Adipocyte (in vitro differentiated cells): ENCODE results near the gene NEB.

Source experiments
- DNase-seq: peaks from one replicate; pipeline ENCODE4 v3.0.0-alpha.2; 2015; ENCODE audit warnings: low read depth
- H3K27me3 ChIP-seq: replicated peaks from 2 replicates; pipeline ENCODE4 v1.7.0; 2013; ENCODE audit warnings: mild to moderate bottlenecking, low read length, moderate library complexity; ENCODE audit not compliant: control insufficient read depth, insufficient read depth
- H3K36me3 ChIP-seq: 2 replicates; pipeline ENCODE4 v1.7.0; 2013; ENCODE audit warnings: low read length, mild to moderate bottlenecking, moderate library complexity; ENCODE audit not compliant: control insufficient read depth, insufficient read depth, severe bottlenecking
- H3K4me1 ChIP-seq: 2 replicates; pipeline ENCODE4 v1.7.0; 2013; ENCODE audit warnings: mild to moderate bottlenecking, low read length, moderate library complexity; ENCODE audit not compliant: control insufficient read depth, insufficient read depth
- H3K4me3 ChIP-seq: 2 replicates; pipeline ENCODE4 v1.7.0; 2013; ENCODE audit warnings: mild to moderate bottlenecking, low read length, moderate library complexity
- H3K9ac ChIP-seq: 2 replicates; pipeline ENCODE4 v1.7.0; 2013; ENCODE audit warnings: mild to moderate bottlenecking, low read length, moderate library complexity
- H3K9me3 ChIP-seq: 2 replicates; pipeline ENCODE4 v1.7.0; 2013; ENCODE audit warnings: mild to moderate bottlenecking, low read length, moderate library complexity; ENCODE audit not compliant: control insufficient read depth

The NEB gene

GRCh38 chr2:151543876-151544275, 190.4 kb downstream of the NEB start:
- H3K27me3 ChIP-seq = no peaks in the 10 kb centered on the region
- peaks cover 9% of the 10 kb centered on the region for H3K4me1 ChIP-seq
- H3K36me3 ChIP-seq = no peaks in the 10 kb centered on the region
- H3K4me3 ChIP-seq = peak overlapping the region; percentile 64
- DNase-seq = no peak
- no peak overlapping the region for H3K9ac ChIP-seq
- no peaks in the 10 kb centered on the region for H3K9me3 ChIP-seq

DNA sequence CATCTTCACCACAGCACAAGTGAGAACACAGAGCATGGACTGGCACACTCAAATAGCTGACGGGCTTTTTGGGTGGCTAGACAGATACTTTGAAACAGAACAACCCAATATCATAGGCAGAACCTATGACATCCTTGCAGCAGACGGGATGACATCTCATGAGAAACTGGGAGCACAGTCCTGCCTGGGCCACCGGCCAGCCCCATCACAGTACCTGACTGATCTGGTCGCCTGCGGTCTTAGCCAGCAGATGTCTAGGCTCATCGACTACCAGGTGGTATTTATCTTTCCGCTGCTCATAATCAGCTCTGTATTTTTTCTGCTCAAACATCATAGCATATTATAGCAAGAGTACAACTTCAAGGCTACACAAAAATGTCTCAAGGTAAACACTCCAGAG, 200.3 kb downstream of the NEB start:
- no peaks in the 10 kb centered on the region for H3K9me3 ChIP-seq
- DNase-seq = no peak
- H3K4me3 ChIP-seq = no peak overlapping the region
- H3K36me3 ChIP-seq = no peaks in the 10 kb centered on the region
- no peaks in the 10 kb centered on the region for H3K27me3 ChIP-seq
- no peak overlapping the region for H3K9ac ChIP-seq
- no peaks in the 10 kb centered on the region for H3K4me1 ChIP-seq

DNA sequence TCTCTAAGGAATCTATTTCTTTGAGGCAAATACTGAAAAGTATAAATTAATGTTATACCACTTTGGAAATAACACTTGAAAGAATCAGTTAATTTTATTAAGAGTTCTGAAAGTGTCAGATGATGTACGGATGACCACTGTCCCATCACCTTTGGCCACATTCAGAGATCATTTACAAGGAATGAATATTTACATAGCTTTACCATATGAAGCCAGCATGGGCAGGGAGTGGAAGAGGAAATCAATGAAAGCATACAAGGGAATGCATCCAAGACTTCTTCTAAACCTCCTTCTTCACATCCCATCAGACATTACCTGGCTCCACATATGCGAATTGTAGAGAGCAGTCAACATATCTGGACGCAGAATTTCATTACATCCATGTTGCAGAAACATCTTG, 201.1 kb downstream of the NEB start:
- Histone ChIP-seq H3K9me3 (no peaks in the 10 kb centered on the region), H3K9ac (no peak overlapping the region), H3K4me3 (no peak overlapping the region), H3K27me3 (no peaks in the 10 kb centered on the region), H3K36me3 (no peaks in the 10 kb centered on the region), H3K4me1 (no peaks in the 10 kb centered on the region)
- DNase-seq = no peak

DNA sequence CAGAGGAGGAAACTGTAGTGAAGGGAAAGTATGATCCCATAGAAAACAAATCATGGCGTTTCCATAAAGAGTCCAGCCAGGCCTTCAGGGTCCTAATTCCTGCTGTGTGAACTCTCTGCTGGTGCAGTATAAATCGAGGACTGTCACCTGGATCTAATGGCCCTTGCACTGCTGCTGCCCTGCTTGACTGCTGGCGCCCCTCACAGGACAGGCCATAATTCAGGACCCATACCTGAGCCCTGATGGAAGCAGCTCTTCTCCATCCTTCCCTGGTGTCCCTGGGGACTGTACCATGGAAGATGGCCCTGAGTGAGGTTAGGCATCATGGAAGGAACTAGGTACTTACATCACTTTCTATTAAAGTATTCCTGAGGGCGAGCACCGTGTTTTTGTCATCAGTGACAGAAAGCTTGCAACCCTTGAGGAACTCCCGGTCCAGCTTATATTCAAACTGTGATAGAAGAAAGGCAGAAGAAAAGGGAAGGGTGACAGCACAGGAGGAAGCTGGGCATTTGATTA, 207.6 kb downstream of the NEB start:
- no peak overlapping the region for H3K4me3 ChIP-seq
- DNase-seq = no peak
- no peaks in the 10 kb centered on the region for H3K27me3 ChIP-seq
- no peaks in the 10 kb centered on the region for H3K4me1 ChIP-seq
- H3K9me3 ChIP-seq = no peaks in the 10 kb centered on the region
- H3K9ac ChIP-seq = no peak overlapping the region
- no peaks in the 10 kb centered on the region for H3K36me3 ChIP-seq

DNA sequence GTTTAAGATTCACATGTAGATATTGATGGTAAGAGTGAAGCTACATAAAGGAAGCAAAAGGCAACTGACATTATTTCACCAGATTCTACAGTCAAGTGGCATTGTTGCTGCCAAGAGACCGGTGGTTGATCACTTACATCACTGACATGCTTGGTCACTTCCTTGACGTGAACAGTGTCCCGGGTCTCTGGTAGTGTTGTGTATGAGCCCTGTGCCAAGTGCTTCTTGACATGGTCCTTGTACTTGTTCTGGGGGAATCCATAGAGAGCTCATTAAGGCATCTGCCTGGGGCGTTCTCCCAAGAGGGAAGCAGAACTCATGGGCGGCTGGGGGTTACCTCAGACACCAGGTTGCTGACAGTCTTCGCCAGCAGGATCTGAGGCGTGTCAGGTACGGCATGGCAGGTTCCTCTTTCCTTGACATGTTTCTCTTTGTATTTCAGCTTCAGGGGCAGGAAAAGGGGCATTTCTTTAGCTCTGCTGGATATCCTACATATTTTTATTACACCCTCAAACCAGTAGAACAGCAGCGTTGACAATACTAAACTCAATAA, 208.4 kb downstream of the NEB start:
- no peak overlapping the region for H3K4me3 ChIP-seq
- no peak overlapping the region for H3K9ac ChIP-seq
- no peaks in the 10 kb centered on the region for H3K36me3 ChIP-seq
- no peaks in the 10 kb centered on the region for H3K9me3 ChIP-seq
- H3K27me3 ChIP-seq = no peaks in the 10 kb centered on the region
- DNase-seq = no peak
- no peaks in the 10 kb centered on the region for H3K4me1 ChIP-seq

- Histone ChIP-seq H3K9ac (no peak overlapping the region), H3K27me3 (no peaks in the 10 kb centered on the region), H3K9me3 (no peaks in the 10 kb centered on the region), H3K36me3 (no peaks in the 10 kb centered on the region), H3K4me1 (no peaks in the 10 kb centered on the region), H3K4me3 (no peak overlapping the region)
- no peak for DNase-seq
These were observed 210.4 kb downstream of the NEB start for GRCh38 chr2:151523850-151524249.

DNA sequence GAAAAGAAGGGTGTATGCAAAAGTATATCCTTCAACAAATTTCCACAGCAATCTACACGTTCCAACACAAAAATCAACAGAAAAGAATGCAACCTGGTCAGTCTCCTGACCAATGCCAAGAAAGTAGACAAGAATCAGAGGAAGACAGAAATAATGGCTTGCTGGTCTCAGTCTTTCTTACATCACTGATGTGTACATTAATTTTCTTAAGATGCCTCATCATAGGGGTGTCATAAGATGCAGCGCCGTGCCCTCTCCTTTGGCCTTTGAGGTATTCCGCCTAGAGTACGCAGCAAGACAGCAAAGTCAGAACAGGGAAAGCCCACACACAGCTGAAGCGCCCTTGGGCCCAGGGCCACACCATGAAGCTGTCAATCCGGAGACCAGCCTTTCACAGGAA, 211.7 kb downstream of the NEB start:
- DNase-seq = no peak
- H3K9ac ChIP-seq = no peak overlapping the region
- no peaks in the 10 kb centered on the region for H3K9me3 ChIP-seq
- H3K4me3 ChIP-seq = no peak overlapping the region
- H3K4me1 ChIP-seq = peaks cover 3% of the 10 kb centered on the region
- H3K36me3 ChIP-seq = no peaks in the 10 kb centered on the region
- no peaks in the 10 kb centered on the region for H3K27me3 ChIP-seq

- Histone ChIP-seq H3K9me3 (no peaks in the 10 kb centered on the region), H3K4me3 (no peak overlapping the region), H3K36me3 (no peaks in the 10 kb centered on the region), H3K27me3 (no peaks in the 10 kb centered on the region), H3K9ac (no peak overlapping the region), H3K4me1 (peaks cover 3% of the 10 kb centered on the region)
- DNase-seq = no peak
These were observed 213.3 kb downstream of the NEB start for GRCh38 chr2:151520976-151521375.

DNA sequence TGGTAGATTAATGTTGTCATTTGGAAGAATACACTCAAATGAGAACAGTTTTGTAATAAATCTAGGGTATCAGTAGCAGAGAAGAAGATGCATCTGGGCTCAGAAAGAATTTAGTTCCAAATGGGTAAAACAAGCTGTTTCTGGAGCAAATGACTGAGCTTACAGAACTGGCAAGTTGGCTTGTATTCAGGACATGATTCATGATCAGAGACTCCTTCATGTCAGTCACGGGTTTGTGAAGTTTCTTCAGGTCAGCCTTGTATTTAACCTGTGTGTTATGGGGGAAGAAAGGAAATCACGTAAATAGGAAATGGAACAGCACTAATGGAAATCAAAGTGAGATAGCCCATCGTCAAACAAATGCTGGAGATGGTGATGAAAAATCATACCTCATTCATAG, 215.5 kb downstream of the NEB start:
- Histone ChIP-seq H3K27me3 (no peaks in the 10 kb centered on the region), H3K4me3 (no peak overlapping the region)

GRCh38 chr2:151508519-151508918, 225.8 kb downstream of the NEB start:
- DNase-seq = no peak
- Histone ChIP-seq H3K36me3 (peaks cover 5% of the 10 kb centered on the region), H3K4me3 (no peak overlapping the region), H3K9me3 (no peaks in the 10 kb centered on the region), H3K4me1 (no peaks in the 10 kb centered on the region), H3K27me3 (no peaks in the 10 kb centered on the region), H3K9ac (no peak overlapping the region)

More for the DNA sequence above, 215.5 kb downstream of the NEB start:
- no peak for DNase-seq
- Histone ChIP-seq H3K36me3 (no peaks in the 10 kb centered on the region), H3K9me3 (no peaks in the 10 kb centered on the region), H3K9ac (no peak overlapping the region), H3K4me1 (peaks cover 3% of the 10 kb centered on the region)

GRCh38 chr2:151506170-151506569, 228.1 kb downstream of the NEB start:
- no peak for DNase-seq
- no peak overlapping the region for H3K9ac ChIP-seq
- H3K27me3 ChIP-seq = no peaks in the 10 kb centered on the region
- H3K4me3 ChIP-seq = no peak overlapping the region
- no peaks in the 10 kb centered on the region for H3K4me1 ChIP-seq
- peaks cover 5% of the 10 kb centered on the region for H3K36me3 ChIP-seq
- H3K9me3 ChIP-seq = no peaks in the 10 kb centered on the region

DNA sequence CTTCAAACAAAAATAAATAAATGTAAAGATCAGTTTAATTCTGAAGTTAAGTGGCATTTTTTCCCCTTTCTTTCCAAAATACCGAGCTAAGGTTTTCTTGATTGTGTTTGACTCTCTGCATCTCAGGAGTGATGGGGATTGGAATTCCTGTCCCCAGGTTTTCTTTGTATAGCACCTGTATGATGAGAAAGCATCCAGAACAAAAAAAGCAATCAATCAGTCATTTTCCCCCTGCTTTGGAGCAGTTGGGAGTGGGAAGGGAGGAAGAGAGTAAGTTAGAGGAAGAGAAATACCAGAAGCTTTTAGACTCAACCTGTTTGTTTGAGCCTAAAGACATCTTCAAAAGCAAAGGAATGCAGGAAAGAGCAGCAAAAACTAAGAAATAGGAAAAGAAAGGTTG, 236.1 kb downstream of the NEB start:
- Histone ChIP-seq H3K9me3 (no peaks in the 10 kb centered on the region), H3K9ac (no peak overlapping the region), H3K4me1 (no peaks in the 10 kb centered on the region), H3K27me3 (no peaks in the 10 kb centered on the region), H3K36me3 (no peaks in the 10 kb centered on the region), H3K4me3 (no peak overlapping the region)
- DNase-seq = no peak
